ENCODE data around the gene FGGY.

- TF ChIP-seq CTCF (IDR thresholded peaks at IDR 0.05; ENCODE audit: insufficient read depth, low read length, poor library complexity, severe bottlenecking) = no peak
- no peak for TF ChIP-seq EZH2phosphoT487 (conservative IDR thresholded peaks at IDR 0.05; ENCODE audit: low read length)
These were observed 418.1 kb downstream of the FGGY start for GRCh38 chr1:59714966-59715365.
